HCT116 (cell line): ENCODE data around the gene RINL. TPM values are rescaled to one million over a fixed set of nuclear protein-coding genes. Genes with fewer than 3 reads are reported as not detected.

Experiments
- ATAC-seq: fragments of 200-7000 bp; cut with Tn5 transposase; 2 replicates; pipeline ENCODE4 v1.9.1; 2020; ENCODE audit warnings: mild to moderate bottlenecking, moderate library complexity
- BruUV-seq: library from RNA; stranded (reverse); fragments of 400-500 nt; replicated peaks from 2 replicates; lab custom pipeline; 2021; lab: Mats Ljungman, UMichigan
- CTCF ChIA-PET: fragments of 300-600 bp; sonication (Branson Sonifier 250); formaldehyde crosslinking; loops from one replicate; lab custom pipeline; 2021; ENCODE audit warnings: antibody characterized with exemption; lab: Charles Lee
- POLR2A ChIA-PET: fragments of 300-600, 350-600 bp; sonication (Branson Sonifier 250); formaldehyde crosslinking; loops from one replicate; lab custom pipeline; 2021; ENCODE audit warnings: antibody characterized with exemption; lab: Charles Lee
- RAD21 ChIA-PET, 2 experiments: fragments of 300-600 bp; sonication (Branson Sonifier 250); formaldehyde crosslinking; loops; one replicate each; lab custom pipeline; 2023; ENCODE audit warnings: low total read pairs in 2 of 2; ENCODE audit not compliant: uncharacterized antibody in 2 of 2, unreplicated experiment in 2 of 2, low non-redundant PET in 1 of 2; lab: Charles Lee
- DNase-seq: peaks from one replicate; pipeline ENCODE4 v3.0.0-alpha.2; 2010; ENCODE audit warnings: low read depth, low spot score
- H2AFZ ChIP-seq: fragments of 200-600 bp; shearing (Covaris generic), sonication (generic); 2 replicates; pipeline ENCODE4 v1.6.1; 2017; ENCODE audit warnings: low read depth, mixed run types, mixed read lengths, antibody characterized with exemption, low read length; ENCODE audit not compliant: poor library complexity, severe bottlenecking
- H3K27ac ChIP-seq: 2 replicates; pipeline ENCODE4 v1.5.1; 2012; ENCODE audit warnings: low read depth, low read length
- H3K27me3 ChIP-seq: fragments of 200-600 bp; sonication (generic); 2 replicates; pipeline ENCODE4 v1.6.1; 2016; ENCODE audit warnings: mixed run types, low read length, mixed read lengths; ENCODE audit not compliant: insufficient read depth
- H3K36me3 ChIP-seq, 2 experiments: fragments of 200-500 bp in 1 of 2; fragments of 200-600 bp in 1 of 2; sonication (Bioruptor generic) in 1 of 2; sonication (generic) in 1 of 2; 2 replicates each; pipeline versions ENCODE4 v1.5.1 to v1.6.1; 2014 to 2016; ENCODE audit warnings: low read length in 2 of 2, inconsistent platforms in 1 of 2, mixed read lengths in 1 of 2, mixed run types in 1 of 2; ENCODE audit not compliant: insufficient read depth in 2 of 2, control insufficient read depth in 1 of 2
- H3K4me1 ChIP-seq, 2 experiments: fragments of 200-600 bp in 1 of 2; sonication (generic) in 1 of 2; 2 replicates each; pipeline versions ENCODE4 v1.5.1 to v1.6.1; 2012 to 2017; ENCODE audit warnings: low read length in 2 of 2, inconsistent platforms in 1 of 2, mild to moderate bottlenecking in 1 of 2, mixed read lengths in 1 of 2, mixed run types in 1 of 2, moderate library complexity in 1 of 2; ENCODE audit not compliant: insufficient read depth in 2 of 2, control insufficient read depth in 1 of 2
- H3K4me2 ChIP-seq: fragments of 200-600 bp; sonication (generic); 2 replicates; pipeline ENCODE4 v1.6.1; 2017; ENCODE audit warnings: mixed run types, low read length, mixed read lengths
- H3K4me3 ChIP-seq, 2 experiments: fragments of 200-600 bp in 1 of 2; sonication (generic) in 1 of 2; replicated peaks in 1 of 2; 2 replicates each; pipeline ENCODE4 v1.5.1; 2011 to 2016; ENCODE audit warnings: low read length in 2 of 2, control low read depth in 1 of 2, low read depth in 1 of 2, mild to moderate bottlenecking in 1 of 2, mixed read lengths in 1 of 2, mixed run types in 1 of 2
- H3K79me2 ChIP-seq: fragments of 200-600 bp; sonication (generic); 2 replicates; pipeline ENCODE4 v1.6.1; 2017; ENCODE audit warnings: mild to moderate bottlenecking, mixed run types, low read length, moderate library complexity, mixed read lengths; ENCODE audit not compliant: insufficient read depth
- H3K9ac ChIP-seq: fragments of 200-600 bp; sonication (generic); 2 replicates; pipeline ENCODE4 v1.6.1; 2016; ENCODE audit warnings: low read length, mixed read lengths
- H3K9me2 ChIP-seq: fragments of 200-600 bp; sonication (generic), shearing (Covaris generic); 2 replicates; pipeline ENCODE4 v1.6.1; 2017; ENCODE audit warnings: mixed run types, mild to moderate bottlenecking, moderate library complexity; ENCODE audit not compliant: insufficient read depth
- H3K9me3 ChIP-seq, 2 experiments: fragments of 200-500 bp in 1 of 2; fragments of 200-600 bp in 1 of 2; sonication (Bioruptor generic) in 1 of 2; sonication (generic) in 1 of 2; 2 replicates each; pipeline ENCODE4 v1.6.1; 2014 to 2017; ENCODE audit warnings: low read length in 2 of 2, mixed read lengths in 2 of 2, inconsistent platforms in 1 of 2, low read depth in 1 of 2, mild to moderate bottlenecking in 1 of 2, mixed run types in 1 of 2, moderate library complexity in 1 of 2; ENCODE audit not compliant: control insufficient read depth in 1 of 2, insufficient read depth in 1 of 2
- H4K20me1 ChIP-seq: fragments of 200-600 bp; sonication (generic), shearing (Covaris generic); 2 replicates; pipeline ENCODE4 v1.6.1; 2017; ENCODE audit warnings: mixed run types, mild to moderate bottlenecking, moderate library complexity; ENCODE audit not compliant: insufficient read depth
- CBX3 ChIP-seq: IDR thresholded peaks from 2 replicates; pipeline ENCODE4 v1.6.1; 2012; ENCODE audit warnings: low read depth
- CEBPB ChIP-seq: IDR thresholded peaks from 2 replicates; pipeline ENCODE4 v1.6.1; 2012; ENCODE audit warnings: low read depth
- CTCF ChIP-seq, 3 experiments: fragments of 200-600 bp in 1 of 3; sonication (generic) in 1 of 3; IDR thresholded peaks in 2 of 3; conservative IDR thresholded peaks in 1 of 3; 2 replicates each; pipeline ENCODE4 v1.5.1; 2012 to 2017; ENCODE audit warnings: low read depth in 2 of 3, low read length in 2 of 3, antibody characterized with exemption in 1 of 3, borderline replicate concordance in 1 of 3, control low read depth in 1 of 3, mild to moderate bottlenecking in 1 of 3, mixed read lengths in 1 of 3, mixed run types in 1 of 3, moderate library complexity in 1 of 3; ENCODE audit not compliant: insufficient read depth in 1 of 3
- ELF1 ChIP-seq: IDR thresholded peaks from 2 replicates; pipeline ENCODE4 v1.6.1; 2012; ENCODE audit warnings: low read depth, borderline replicate concordance
- EZH2phosphoT487 ChIP-seq: fragments of 200-600 bp; IDR thresholded peaks from 2 replicates; pipeline ENCODE4 v1.6.1; 2018; ENCODE audit warnings: antibody characterized with exemption, borderline replicate concordance
- FOSL1 ChIP-seq: IDR thresholded peaks from 2 replicates; pipeline ENCODE4 v1.6.1; 2012; ENCODE audit warnings: low read depth
- JUND ChIP-seq: IDR thresholded peaks from 2 replicates; pipeline ENCODE4 v1.6.1; 2012
- POLR2A ChIP-seq: IDR thresholded peaks from 2 replicates; pipeline ENCODE4 v1.7.0; 2011; ENCODE audit warnings: borderline replicate concordance; ENCODE audit not compliant: insufficient read depth, insufficient read length; ENCODE audit errors: extremely low read depth
- POLR2AphosphoS5 ChIP-seq: IDR thresholded peaks from 2 replicates; pipeline ENCODE4 v1.6.1; 2011; ENCODE audit warnings: mild to moderate bottlenecking, low read depth, low read length, moderate library complexity
- RAD21 ChIP-seq: IDR thresholded peaks from 2 replicates; pipeline ENCODE4 v1.6.1; 2012; ENCODE audit warnings: low read depth, mild to moderate bottlenecking
- SIN3A ChIP-seq: IDR thresholded peaks from 2 replicates; pipeline ENCODE4 v1.6.1; 2012; ENCODE audit warnings: low read depth
- SP1 ChIP-seq: IDR thresholded peaks from 2 replicates; pipeline ENCODE4 v1.6.1; 2012; ENCODE audit warnings: low read depth
- SRF ChIP-seq: IDR thresholded peaks from 2 replicates; pipeline ENCODE4 v1.6.1; 2012; ENCODE audit warnings: low read depth
- TCF7L2 ChIP-seq: IDR thresholded peaks from 2 replicates; pipeline ENCODE4 v1.7.0; 2011; ENCODE audit warnings: borderline replicate concordance, inconsistent platforms; ENCODE audit not compliant: insufficient read depth, insufficient read length; ENCODE audit errors: extremely low read depth
- YY1 ChIP-seq: IDR thresholded peaks from 2 replicates; pipeline ENCODE4 v1.6.1; 2011; ENCODE audit warnings: low read length, low read depth, moderate library complexity, mild to moderate bottlenecking; ENCODE audit not compliant: insufficient replicate concordance; ENCODE audit errors: extremely low read depth
- ZNF274 ChIP-seq: fragments of 200-500 bp; sonication (Bioruptor generic); IDR thresholded peaks from 2 replicates; pipeline ENCODE4 v1.6.1; 2014; ENCODE audit warnings: mild to moderate bottlenecking, low read depth, low read length, inconsistent platforms
- intact Hi-C: fragments of 100-400 bp; cut with micrococcal nuclease; formaldehyde crosslinking; loops from 2 replicates; pipeline ENCODE4 v1.10.0; 2022
- total RNA-seq: library from RNA; stranded (reverse); gene quantifications from one replicate; pipeline ENCODE4 v1.2.1, GENCODE V29; 2021; ENCODE audit not compliant: unreplicated experiment
- TF ChIP-seq, protein P1 (sequence below): IDR thresholded peaks from 2 replicates; pipeline ENCODE4 v1.6.1; 2011; ENCODE audit warnings: mild to moderate bottlenecking, low read length, moderate library complexity; ENCODE audit not compliant: insufficient replicate concordance; ENCODE audit errors: extremely low read depth
- TF ChIP-seq, protein P2 (sequence below): IDR thresholded peaks from 2 replicates; pipeline ENCODE4 v1.6.1; 2012
- TF ChIP-seq, protein P3 (sequence below): IDR thresholded peaks from 2 replicates; pipeline ENCODE4 v1.6.1; 2012; ENCODE audit warnings: low read depth

RINL gene
- total RNA-seq, 1 experiment from 2014 or later, result 28.6 TPM

GRCh38 chr19:38849860-38850435 is 28.1 kb downstream of the RINL start, which contains the start of gene HNRNPL:
Gene HNRNPL (minus strand): TSS chr19:38849986. CDS start chr19:38849966, 20 bp downstream.
- ChIA-PET RAD21 (no interaction called here), POLR2A (interaction anchor here (0.9 to 2.2 kb wide), 10 partner anchors 9 to 546 kb away, joined by 3 to 16 read pairs (median 4); partner anchors contain the start of genes C19orf33, MRPS12 and SARS2)
- H3K4me1 ChIP-seq, result peaks cover 14 to 41% of the 10 kb centered on the region in 2 experiments
- TF ChIP-seq ELF1 (no peak), CEBPB (no peak), ZNF274 (no peak), SP1 (peak; percentile 98), POLR2A (no peak), SIN3A (no peak), EZH2phosphoT487 (no peak), POLR2AphosphoS5 (peak; percentile 61), TCF7L2 (peak; percentile 39), RAD21 (no peak), SRF (peak; percentile 96), FOSL1 (no peak), CTCF (IDR thresholded peaks at IDR 0.05 in 2 of 3, conservative IDR thresholded peaks at IDR 0.05 in 1 of 3; ENCODE audit: borderline replicate concordance in 1 of 3, insufficient read depth in 1 of 3, low read depth in 2 of 3, low read length in 2 of 3) (peak in 1 of 3 experiments; percentile 40; a peak in 3 of 6 replicates), YY1 (peak; percentile 85), CBX3 (no peak), JUND (no peak)
- TF ChIP-seq, protein P1, sequence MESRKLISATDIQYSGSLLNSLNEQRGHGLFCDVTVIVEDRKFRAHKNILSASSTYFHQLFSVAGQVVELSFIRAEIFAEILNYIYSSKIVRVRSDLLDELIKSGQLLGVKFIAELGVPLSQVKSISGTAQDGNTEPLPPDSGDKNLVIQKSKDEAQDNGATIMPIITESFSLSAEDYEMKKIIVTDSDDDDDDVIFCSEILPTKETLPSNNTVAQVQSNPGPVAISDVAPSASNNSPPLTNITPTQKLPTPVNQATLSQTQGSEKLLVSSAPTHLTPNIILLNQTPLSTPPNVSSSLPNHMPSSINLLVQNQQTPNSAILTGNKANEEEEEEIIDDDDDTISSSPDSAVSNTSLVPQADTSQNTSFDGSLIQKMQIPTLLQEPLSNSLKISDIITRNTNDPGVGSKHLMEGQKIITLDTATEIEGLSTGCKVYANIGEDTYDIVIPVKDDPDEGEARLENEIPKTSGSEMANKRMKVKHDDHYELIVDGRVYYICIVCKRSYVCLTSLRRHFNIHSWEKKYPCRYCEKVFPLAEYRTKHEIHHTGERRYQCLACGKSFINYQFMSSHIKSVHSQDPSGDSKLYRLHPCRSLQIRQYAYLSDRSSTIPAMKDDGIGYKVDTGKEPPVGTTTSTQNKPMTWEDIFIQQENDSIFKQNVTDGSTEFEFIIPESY, result no peak
- TF ChIP-seq, protein P2, sequence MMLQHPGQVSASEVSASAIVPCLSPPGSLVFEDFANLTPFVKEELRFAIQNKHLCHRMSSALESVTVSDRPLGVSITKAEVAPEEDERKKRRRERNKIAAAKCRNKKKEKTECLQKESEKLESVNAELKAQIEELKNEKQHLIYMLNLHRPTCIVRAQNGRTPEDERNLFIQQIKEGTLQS, result no peak
- TF ChIP-seq, protein P3, sequence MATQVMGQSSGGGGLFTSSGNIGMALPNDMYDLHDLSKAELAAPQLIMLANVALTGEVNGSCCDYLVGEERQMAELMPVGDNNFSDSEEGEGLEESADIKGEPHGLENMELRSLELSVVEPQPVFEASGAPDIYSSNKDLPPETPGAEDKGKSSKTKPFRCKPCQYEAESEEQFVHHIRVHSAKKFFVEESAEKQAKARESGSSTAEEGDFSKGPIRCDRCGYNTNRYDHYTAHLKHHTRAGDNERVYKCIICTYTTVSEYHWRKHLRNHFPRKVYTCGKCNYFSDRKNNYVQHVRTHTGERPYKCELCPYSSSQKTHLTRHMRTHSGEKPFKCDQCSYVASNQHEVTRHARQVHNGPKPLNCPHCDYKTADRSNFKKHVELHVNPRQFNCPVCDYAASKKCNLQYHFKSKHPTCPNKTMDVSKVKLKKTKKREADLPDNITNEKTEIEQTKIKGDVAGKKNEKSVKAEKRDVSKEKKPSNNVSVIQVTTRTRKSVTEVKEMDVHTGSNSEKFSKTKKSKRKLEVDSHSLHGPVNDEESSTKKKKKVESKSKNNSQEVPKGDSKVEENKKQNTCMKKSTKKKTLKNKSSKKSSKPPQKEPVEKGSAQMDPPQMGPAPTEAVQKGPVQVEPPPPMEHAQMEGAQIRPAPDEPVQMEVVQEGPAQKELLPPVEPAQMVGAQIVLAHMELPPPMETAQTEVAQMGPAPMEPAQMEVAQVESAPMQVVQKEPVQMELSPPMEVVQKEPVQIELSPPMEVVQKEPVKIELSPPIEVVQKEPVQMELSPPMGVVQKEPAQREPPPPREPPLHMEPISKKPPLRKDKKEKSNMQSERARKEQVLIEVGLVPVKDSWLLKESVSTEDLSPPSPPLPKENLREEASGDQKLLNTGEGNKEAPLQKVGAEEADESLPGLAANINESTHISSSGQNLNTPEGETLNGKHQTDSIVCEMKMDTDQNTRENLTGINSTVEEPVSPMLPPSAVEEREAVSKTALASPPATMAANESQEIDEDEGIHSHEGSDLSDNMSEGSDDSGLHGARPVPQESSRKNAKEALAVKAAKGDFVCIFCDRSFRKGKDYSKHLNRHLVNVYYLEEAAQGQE, result no peak

More at GRCh38 chr19:38849860-38850435, 28.1 kb downstream of the RINL start, which contains the start of gene HNRNPL:
- DNase-seq (no peak), ATAC-seq (peak; percentile 75)
- peak within 1 kb of the TSS; percentile 92 for H3K4me2 ChIP-seq
- BruUV-seq, result no TSS peak
- no peaks in the 10 kb centered on the region for H3K9me3 ChIP-seq
- peaks cover 8% of the 10 kb centered on the region; the same call in 1 of the 2 replicates for H4K20me1 ChIP-seq
- H3K9ac ChIP-seq, result peak within 1 kb of the TSS; percentile 97
- no peaks in the 10 kb centered on the region for H3K27me3 ChIP-seq
- peak within 1 kb of the TSS; percentile 98 for H3K27ac ChIP-seq
- H3K36me3 ChIP-seq, result peaks cover 24 to 34% of the 10 kb centered on the region in 2 experiments
- peak within 1 kb of the TSS; percentile 77 to 84 for H3K4me3 ChIP-seq
- intact Hi-C loops, result loop anchor here (1.0 to 5.0 kb wide), 3 partner anchors 49 to 168 kb away; partner anchors contain the start of genes MRPS12, NFKBIB, SARS2 and SIRT2
- H3K9me2 ChIP-seq, result no peaks in the 10 kb centered on the region
- peaks cover 43% of the 10 kb centered on the region for H3K79me2 ChIP-seq
- H2AFZ ChIP-seq, result no peak within 1 kb of the TSS
- CTCF ChIA-PET, result interaction anchor here (0.9 to 1.0 kb wide), 2 partner anchors 35 to 81 kb away, joined by 3 to 8 read pairs; partner anchors contain the start of genes MRPS12 and SARS2
